ENCODE measurements around the gene KLHL9. TPM values are rescaled to one million over a fixed set of nuclear protein-coding genes. Genes with fewer than 3 reads are reported as not detected.
"Not testable (repeated sequence)": the region's sequence is repeated elsewhere in the genome, so short reads cannot be mapped to it uniquely, and the experiment has no call there.

KLHL9 gene, protein sequence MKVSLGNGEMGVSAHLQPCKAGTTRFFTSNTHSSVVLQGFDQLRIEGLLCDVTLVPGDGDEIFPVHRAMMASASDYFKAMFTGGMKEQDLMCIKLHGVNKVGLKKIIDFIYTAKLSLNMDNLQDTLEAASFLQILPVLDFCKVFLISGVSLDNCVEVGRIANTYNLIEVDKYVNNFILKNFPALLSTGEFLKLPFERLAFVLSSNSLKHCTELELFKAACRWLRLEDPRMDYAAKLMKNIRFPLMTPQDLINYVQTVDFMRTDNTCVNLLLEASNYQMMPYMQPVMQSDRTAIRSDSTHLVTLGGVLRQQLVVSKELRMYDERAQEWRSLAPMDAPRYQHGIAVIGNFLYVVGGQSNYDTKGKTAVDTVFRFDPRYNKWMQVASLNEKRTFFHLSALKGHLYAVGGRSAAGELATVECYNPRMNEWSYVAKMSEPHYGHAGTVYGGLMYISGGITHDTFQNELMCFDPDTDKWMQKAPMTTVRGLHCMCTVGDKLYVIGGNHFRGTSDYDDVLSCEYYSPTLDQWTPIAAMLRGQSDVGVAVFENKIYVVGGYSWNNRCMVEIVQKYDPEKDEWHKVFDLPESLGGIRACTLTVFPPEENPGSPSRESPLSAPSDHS
- 0.06 TPM in 1 of 2 replicates, not detected in the other for total RNA-seq (2014; rRNA removed; shearing (Covaris generic))

GRCh38 chr9:21334701-21335632 lies at the start of gene KLHL9:
Gene KLHL9, minus strand, starts transcription at chr9:21335404. Its CDS starts 545 bp downstream, at chr9:21334859.
- DNase-seq (ENCODE audit: low spot score), result no peak

GRCh38 chr9:21383627-21384026 lies 48.4 kb upstream of the KLHL9 start:
- no peak for DNase-seq (ENCODE audit: low spot score)

- no peak for DNase-seq (ENCODE audit: low spot score)
Observed at GRCh38 chr9:21381448-21382339, 46.5 kb upstream of the KLHL9 start.

DNA sequence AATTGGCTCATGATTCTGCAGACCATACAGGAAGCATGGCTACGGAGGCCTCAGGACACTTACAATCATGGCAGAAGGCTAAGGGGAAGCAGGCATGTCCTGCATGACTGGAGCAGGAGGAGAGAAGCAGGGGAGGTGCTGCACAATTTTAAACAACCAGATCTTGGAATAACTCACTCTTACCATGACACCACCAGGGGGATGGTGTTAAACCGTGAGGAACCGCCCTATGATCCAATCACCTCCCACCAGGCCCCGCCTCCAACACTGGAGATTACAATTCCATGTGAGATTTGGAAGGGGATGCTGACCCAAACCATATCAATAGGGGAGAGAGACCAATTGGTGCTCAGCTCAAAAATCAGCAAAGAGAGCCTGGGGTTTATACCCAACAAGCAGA lies 36.3 kb upstream of the KLHL9 start:
- not testable (repeated sequence) for DNase-seq (ENCODE audit: low spot score)

GRCh38 chr9:21367957-21368356 lies 32.8 kb upstream of the KLHL9 start, which contains the start of gene IFNA13:
Gene IFNA13, minus strand, starts transcription at chr9:21368057. Its CDS starts 47 bp downstream, at chr9:21368010.
- DNase-seq (ENCODE audit: low spot score), result no peak

- not testable (repeated sequence) for DNase-seq (ENCODE audit: low spot score)
Observed at GRCh38 chr9:21367169-21367568, 32.0 kb upstream of the KLHL9 start.

- no peak for DNase-seq (ENCODE audit: low spot score)
Observed at GRCh38 chr9:21362287-21362686, 27.1 kb upstream of the KLHL9 start.

- no peak for DNase-seq (ENCODE audit: low spot score)
Observed at GRCh38 chr9:21357479-21358460, 22.6 kb upstream of the KLHL9 start.

GRCh38 chr9:21350787-21351186 lies 15.6 kb upstream of the KLHL9 start, which contains the start of gene IFNA6:
Gene IFNA6, minus strand, starts transcription at chr9:21350887. Its CDS starts 0 bp downstream, at chr9:21350887.
- no peak for DNase-seq (ENCODE audit: low spot score)

GRCh38 chr9:21348430-21348970 lies 13.3 kb upstream of the KLHL9 start:
- DNase-seq (ENCODE audit: low spot score), result no peak

DNA sequence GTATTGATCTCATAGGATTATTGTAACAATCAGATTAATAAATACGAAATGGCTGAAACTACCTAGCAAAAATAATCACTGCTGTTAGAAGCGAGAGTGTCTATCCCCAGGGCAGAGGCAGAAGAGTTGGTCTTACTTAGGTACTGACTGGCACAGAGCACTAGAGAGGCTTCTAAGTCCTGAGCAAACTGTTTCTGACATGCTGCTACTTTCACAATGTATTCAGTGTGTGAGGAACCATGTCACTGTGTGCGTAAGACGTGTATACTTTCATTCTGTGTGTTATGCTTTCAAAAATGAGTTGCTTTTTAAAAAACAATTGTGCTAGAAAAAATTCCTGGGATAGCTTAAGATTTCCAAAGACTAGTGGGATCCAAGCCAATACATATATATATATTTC lies 5.5 kb upstream of the KLHL9 start:
- DNase-seq (ENCODE audit: low spot score), result no peak

GRCh38 chr9:21336457-21336856 lies 1.3 kb upstream of the KLHL9 start:
- DNase-seq (ENCODE audit: low spot score), result no peak

GRCh38 chr9:21333226-21333625 lies 2.0 kb downstream of the KLHL9 start:
- no peak for DNase-seq (ENCODE audit: low spot score)

DNA sequence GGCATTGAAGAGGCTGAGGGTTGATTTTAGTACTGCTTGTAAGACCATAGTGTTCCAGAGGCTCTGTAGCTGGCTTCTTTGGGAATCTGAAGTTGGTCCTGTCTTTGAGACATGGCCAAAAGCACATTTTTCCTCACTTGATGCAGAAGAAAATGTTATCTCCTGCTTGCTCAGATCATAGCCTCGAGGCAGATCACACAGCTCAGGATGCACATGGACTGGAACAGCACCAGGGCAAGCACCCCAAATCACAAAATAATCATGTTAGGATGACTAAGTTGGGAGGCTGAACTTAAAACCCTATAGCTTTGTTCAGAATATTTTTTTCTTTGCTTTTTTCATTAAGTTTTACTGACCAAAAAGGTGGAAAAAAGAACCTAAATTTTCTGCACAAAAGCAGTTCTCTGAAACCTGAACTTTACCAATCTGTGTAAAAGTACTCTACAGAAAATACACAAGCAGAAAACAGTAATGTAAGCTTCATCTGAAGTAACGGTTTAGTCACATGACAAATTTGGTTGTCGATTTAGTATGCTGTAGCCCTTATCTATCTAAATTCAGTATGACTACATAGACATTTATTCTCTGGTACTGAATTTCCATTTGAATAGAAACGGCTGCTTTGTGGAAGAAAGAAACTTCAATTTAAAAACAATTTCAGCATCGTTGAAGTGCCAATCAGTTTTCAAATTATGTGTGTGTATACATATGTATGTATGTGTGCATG lies 3.4 kb downstream of the KLHL9 start:
- DNase-seq (ENCODE audit: low spot score), result no peak

- DNase-seq (ENCODE audit: low spot score), result no peak
Observed at GRCh38 chr9:21326526-21327139, 8.6 kb downstream of the KLHL9 start.

- DNase-seq (ENCODE audit: low spot score), result no peak
Observed at GRCh38 chr9:21324047-21324446, 11.2 kb downstream of the KLHL9 start.

DNA sequence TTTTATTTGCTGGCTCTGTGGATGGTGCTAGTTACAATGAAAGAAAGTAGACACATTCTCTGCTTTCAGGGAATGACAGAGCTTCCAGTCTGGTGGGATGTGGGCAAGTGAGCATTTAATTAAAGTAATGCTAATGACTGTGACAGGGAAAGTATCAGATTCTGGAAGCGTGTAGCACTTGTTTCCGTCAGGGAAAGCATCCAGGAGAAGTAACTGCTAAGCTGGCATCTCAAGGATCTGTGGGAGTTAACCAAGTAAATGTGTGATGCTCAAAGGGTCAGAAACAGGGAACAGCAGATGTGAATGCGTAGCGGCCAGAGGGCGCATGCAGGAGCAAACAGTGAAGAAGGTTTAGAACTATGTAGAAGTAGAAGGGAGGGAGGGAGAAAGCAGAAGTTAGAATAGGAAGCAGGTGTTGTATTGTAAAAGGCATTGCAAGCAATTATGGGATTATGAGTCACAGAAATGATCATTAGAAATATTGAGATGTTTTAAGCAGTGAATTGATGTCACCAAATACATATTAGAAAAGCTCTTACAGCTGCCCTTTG lies 12.2 kb downstream of the KLHL9 start:
- DNase-seq (ENCODE audit: low spot score), result no peak

DNA sequence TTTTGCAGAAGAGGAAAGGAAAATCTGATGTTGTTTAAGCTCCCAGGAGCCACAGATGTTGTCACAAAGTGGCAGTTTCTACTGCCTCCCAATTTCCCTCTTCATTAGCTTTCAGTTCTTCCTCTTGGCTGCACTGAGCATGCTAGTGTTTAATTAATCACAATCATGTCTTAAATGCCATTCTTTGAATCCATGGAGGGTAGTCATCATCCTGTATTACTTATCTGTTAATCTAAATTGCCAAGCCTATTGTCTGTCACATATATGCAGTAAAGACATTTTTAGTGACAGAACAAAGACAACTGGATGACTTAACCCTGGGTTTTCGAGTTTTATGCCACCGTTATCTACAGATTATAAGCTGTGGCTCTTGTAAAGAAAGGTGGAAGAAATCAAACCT lies 14.7 kb downstream of the KLHL9 start:
- DNase-seq (ENCODE audit: low spot score), result no peak

Data from H4 (cell line).